HG02870 (cell line): ENCODE results near the gene PLA2G4B.

Source experiments
- ATAC-seq: cut with Tn5 transposase; IDR thresholded peaks from one replicate; pipeline ENCODE4 v1.9.1; 2021; ENCODE audit warnings: mild to moderate bottlenecking, moderate library complexity; ENCODE audit not compliant: unreplicated experiment

Gene PLA2G4B, protein sequence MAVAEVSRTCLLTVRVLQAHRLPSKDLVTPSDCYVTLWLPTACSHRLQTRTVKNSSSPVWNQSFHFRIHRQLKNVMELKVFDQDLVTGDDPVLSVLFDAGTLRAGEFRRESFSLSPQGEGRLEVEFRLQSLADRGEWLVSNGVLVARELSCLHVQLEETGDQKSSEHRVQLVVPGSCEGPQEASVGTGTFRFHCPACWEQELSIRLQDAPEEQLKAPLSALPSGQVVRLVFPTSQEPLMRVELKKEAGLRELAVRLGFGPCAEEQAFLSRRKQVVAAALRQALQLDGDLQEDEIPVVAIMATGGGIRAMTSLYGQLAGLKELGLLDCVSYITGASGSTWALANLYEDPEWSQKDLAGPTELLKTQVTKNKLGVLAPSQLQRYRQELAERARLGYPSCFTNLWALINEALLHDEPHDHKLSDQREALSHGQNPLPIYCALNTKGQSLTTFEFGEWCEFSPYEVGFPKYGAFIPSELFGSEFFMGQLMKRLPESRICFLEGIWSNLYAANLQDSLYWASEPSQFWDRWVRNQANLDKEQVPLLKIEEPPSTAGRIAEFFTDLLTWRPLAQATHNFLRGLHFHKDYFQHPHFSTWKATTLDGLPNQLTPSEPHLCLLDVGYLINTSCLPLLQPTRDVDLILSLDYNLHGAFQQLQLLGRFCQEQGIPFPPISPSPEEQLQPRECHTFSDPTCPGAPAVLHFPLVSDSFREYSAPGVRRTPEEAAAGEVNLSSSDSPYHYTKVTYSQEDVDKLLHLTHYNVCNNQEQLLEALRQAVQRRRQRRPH

DNA sequence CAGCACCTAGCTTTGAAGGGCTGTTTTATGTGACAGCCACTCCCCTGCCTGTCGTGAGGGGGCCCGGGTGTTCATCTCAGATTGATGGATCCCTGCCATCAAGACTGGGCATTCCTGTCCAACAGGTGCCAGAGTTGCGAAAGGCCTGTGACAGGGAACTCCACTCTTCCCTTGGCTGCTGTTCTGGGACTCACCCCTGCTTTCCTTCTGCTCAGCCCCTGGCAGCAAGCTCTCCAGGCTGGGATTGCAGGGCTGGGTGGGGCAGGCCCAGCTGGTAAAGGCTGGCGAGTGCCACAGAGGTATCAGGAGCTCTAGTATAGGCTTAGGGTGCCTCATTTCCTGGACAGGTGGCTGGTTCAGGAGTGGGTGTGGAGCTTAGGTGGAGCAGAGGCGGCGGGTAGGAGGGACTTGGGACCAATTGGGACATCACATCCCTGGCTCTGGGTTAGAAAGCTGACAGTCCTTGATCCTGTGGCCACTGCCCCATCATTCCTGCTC, at the start of gene PLA2G4B:
Gene PLA2G4B (plus strand): TSS at position 448 of the 498 bp plus-strand sequence. CDS start 67 bp downstream, outside the sequence.
- ATAC-seq: no peak

DNA sequence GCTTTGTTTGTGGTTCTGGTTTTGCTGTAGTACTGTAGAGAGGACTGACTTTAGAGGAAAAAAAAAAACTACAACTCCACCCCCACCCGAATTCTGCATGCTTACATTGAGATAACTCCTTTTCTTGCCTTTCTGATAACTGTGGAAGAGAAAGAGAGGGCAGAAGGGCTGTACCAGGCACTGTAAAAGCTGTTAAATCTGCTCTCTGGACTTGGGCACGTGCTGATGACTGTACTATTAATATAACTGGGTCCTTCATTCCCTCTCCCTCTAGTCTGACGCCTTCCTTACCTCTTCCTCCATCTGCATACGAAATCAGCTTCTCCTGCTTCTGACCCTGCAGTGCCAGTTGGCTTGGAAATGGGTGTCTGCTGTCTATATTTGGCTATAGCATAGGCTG, 49.4 kb upstream of the PLA2G4B start:
- ATAC-seq: no peak

DNA sequence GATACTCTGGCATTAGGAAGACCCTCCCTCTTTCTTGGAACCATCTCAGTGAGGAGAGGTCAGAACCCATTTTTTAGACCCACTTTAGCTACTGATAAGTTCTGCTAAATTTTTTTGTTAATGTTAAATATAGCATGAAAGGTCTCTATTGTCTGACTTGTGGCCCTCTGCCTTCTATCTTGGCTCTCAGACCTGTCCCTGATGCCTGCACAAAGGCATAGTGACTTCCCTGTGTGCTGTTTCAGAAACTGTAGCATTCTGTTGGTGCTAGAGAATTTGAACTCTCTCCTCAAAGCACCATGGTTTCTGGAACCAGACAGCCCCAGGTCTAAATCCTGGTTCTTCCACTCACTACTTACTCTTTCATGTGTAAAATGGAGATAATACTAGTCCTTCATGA, 49.0 kb upstream of the PLA2G4B start:
- ATAC-seq: no peak

DNA sequence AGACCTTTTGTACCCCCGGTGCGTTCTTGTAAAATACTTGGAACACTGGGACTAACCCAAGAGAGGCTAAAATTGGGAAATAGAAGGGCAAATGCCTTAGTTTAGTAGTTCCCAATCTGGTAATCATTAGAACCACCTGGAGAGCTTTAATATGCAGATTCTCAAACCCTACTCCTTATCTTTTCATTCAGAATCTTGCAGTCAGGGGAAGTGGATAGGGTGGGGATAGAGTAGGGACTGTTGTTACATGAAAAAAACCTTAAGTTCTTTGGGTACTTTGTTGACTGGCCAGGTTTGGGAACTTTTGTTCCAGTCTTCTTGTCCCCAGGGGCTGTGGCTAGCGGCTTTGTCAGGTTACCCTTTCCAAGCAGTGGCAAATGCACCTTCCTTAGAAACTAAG, 48.5 kb upstream of the PLA2G4B start:
- ATAC-seq: no peak

DNA sequence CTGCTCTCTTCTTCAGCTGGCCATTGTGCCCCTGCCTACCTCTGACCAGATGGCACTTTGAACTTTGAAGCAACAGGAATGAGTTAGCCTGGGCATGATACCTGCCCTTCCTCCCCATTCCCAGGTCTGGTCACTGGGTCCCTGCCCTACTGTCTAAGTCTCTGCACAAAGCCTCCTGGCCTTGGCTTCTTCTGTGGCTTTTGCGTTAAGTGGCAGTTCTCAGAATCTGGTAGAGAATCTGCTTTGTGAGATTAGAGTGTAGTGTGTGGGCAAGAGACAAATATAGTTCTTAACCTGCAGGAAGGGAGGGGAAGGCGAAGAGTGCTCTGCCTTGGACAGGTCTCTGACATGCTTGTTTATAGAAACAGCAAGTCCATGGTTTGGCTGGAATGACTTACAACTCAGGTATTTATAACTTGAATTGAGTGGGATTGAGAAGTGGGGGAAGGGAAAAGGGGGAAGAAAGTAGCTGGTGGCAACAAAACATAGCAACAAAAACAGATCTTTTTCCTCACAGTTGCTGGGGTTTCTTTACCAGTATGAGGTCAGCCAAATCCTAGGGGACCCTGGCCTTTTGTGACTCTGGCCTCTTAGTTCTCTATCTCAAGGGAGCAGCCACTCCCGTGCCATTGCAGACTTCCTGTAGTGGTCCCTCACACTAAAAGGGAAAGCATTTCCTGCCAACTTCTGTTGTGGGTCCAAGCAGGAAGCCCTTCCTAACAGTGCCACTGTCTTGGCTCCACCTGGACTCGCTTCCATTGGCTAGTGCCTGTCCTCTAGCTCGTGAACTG, 47.7 kb upstream of the PLA2G4B start:
- ATAC-seq: no peak

DNA sequence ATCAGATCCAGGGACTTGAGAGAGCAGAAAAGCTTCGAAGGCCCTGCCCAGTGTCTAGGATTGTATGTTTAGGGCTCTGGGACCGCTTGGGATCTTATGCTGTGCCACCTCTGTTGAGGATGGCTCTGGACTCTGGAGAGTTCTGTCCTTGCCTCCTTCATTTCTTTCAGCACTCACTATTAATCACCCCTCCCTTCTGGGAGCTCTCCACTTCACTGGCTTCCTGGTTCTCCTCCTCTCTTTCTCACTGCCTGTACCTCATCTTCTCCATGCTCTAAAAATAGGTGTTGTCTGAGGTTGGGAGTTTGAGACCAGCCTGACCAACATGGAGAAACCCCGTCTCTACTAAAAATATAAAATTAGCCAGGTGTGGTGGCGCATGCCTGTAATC, 47.1 kb upstream of the PLA2G4B start:
- no peak for ATAC-seq

DNA sequence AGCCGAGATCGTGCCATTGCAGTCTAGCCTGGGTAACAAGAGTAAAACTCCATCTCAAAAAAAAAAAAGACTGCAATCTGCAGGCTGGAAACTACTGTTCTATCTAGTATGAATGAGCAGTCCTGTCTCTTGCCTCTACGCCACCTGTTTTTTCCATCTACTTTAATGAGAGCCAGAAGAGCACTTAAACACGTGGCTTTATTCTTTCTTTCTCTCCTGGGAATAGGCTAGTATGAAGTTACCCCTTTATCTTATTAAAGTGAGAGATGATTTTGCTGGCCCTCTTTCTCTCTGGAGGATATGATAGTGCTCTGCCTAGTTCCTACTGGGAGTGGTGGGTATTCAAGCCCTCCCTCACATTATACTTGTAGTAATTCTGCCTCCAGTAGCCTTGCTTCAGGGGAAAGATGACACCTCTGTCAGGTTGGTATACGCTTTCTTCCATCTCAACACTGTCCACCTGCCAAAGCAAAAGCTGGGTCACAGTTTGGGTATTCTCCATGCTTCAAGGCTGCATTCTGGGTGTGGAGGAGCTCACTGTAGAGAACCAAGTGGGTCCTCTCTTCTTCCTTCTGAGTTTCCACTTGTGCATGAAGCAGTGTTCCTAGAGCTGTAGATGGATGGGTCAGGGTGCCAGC, 46.5 kb upstream of the PLA2G4B start:
- ATAC-seq: no peak

DNA sequence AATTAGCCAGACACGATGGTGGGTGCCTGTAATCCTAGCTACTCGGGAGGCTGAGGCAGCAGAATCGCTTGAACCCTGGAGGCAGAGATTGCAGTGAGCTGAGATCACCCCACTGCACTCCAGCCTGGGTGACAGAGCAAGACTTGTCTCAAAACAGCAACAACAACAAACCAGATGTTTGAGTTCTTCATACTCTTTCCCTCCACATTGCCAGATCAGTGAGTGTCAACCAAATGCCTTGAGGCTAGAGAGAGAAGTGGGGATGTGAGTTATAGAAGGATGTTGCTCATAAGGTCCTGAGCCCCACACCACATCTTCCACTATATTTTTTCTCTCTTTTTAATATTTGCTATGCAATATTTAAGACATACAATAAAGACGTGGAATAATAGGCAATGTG, 44.6 kb upstream of the PLA2G4B start:
- no peak for ATAC-seq

DNA sequence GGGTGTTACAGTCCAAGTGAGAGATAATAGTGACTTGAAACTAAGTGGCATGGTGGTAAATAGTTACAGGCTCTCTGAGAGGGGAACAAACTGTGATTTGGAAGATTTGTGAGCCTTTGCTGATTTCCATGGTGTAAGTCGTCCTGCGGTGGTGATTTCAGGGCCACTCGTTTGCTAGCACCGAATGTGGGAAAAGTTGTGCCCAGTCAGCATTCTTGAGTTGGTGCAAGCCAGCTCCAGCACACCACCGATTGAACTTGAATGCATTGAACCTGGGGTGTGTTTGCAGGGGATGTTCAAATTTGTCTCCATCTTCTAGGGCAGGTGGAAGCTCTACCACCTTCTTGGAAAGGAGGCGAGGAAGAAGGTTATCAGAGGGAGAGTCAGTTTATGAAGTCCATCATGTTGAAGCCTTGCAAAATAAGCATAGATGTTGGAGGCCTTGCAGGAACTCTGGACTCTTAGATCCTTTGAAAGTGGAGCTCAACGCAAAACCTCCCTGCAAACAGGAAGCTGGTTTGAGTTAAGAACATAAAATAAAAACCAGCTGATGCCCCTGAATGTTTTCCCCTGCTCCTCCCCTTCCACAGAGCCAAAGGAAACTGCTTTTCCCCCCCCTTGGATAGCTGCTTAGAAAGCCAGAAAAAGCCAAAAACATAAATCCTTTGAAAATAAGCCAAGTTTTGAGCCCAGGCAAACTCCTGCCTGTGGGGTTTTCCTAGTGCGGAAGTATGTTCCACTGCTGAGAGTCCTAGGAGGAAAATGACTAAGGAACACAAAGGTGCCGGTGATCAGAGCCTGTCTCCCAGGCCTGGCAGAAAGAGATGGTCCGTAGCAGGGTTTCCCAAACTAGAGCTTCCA, 42.4 kb upstream of the PLA2G4B start:
- no peak for ATAC-seq

DNA sequence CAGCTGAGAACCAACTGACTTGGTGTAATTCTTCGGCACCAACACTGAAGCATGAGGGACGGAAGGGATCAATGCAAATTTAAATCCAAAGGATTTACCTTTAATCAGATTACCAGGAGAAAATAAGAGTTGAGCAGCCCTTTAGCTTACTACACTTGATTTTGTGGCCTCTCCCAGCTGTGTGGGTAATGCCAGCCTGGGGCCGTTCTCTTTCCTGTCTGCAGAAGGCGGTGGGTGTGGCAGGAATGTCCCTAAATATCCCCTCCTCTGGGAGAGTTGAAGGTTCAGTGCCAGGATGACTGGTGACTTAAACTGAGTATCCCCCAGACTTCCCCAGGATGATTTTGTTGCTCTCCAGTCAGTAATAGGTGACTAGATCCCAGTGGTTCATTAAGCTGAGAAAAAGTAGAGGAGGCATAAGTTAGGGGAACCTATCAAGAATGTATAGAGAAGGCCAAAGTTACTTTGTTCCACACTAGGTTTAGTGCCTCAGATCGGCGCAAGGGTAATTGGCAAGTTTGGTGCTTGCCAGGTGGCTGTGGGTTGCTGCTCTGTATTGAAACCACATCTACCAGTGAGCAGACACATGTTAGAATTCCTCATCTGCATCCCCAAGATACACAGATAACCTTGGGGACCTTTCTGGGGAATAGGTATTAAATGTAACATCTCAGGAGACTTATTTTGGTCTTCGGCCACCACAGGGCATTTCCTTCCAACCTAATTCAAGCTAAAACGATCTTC, 41.3 kb upstream of the PLA2G4B start:
- ATAC-seq: no peak

DNA sequence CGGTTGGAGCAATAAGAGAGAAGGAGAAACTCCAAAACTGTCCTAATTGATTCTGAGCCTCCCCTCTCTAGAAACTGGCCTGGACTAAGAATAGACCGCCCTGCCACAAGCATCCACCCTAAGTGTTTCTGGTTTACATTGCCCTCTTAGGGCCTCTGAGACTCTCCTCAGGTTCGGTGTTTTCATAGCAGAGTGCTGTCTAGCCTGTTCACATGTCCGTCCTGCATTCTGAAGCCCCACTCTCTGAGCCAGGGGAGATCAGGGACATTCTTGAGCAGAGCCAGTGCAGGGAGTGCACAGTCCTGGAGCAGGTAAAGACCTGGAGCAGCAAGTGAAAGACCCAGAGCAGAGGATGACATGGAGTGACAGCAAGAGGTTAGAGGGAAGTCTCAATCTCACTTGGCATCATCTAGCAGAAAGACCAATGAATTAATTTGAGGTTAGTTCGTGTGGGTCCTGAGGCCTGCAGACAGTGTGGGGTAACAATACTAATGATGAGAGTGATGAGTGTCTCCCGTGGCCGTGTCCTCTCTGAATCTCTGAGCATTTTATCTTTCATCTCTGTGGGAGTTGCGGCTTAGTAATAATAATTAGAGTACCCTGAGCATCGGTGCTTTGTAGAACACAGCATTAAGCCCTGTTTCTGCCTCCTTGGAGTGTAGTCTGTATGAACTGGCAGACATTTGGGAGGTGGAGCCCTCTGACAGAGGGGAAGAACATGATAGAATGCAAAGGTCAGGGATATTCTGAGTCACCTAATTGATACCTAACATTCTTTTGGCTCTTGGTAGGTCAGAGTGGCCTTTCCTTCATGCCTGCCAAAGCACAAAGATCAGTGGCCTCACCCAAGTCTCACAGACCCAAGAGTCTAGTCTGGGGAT, 39.8 kb upstream of the PLA2G4B start:
- ATAC-seq: no peak

DNA sequence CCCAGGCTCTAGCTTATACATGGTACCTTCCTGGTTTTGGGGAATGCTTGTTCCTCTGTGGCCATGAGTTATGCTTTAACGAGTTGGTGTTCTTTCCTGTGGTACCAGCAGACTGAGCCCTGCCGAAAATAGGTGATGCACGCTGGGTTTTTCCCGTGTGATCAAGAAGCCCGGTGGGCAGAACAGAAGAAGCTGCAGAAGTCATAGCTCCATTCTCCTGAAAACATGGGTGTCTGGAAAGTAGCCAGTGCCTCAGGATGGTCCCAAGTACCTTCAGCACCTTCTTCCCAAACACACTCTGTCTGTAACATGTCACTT, 39.2 kb upstream of the PLA2G4B start:
- no peak for ATAC-seq

DNA sequence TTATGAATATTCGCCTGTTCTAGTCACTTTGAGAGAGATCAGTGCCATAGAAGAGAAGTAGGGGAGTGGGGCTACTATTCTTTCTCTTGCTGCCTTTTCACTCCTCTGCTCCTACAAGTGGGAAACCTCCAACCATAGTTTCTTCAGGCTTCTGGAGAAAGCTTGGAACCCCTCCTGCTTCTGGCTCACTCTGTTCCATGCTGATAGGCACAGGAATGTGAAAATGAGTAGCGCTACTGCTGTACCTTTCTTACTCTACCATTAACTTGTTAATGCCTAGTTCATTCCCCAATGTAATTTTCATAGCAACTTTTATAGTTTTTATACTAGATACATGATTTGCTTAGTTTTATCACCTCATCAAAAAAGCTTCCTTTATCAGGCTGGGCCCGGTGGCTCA, 37.5 kb upstream of the PLA2G4B start:
- no peak for ATAC-seq

DNA sequence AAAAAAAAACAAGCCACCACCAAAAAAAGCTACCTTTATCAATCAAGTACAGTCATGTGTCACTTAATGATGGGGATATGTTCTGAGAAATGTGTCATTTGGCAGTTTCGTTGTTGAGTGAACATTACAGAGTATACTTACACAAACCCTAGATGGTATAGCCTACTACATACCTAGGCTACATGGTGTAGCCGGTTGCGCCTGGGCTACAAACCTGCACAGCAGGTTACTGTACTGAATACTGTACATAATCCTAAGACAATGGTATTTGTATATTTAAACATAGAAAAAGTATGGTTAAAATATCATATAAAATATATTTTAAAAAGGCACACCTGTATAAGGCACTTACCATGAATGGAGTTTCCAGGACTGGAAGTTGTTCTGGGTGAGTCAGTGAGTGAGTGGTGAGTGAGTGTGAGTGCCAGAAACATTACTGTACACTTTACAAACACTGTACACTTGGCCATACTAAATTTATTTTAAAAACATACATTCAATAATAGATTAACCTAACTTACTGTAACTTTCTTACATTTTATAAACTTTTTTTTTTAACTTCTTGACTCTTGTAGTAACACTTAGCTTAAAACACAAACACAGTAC, 36.7 kb upstream of the PLA2G4B start:
- no peak for ATAC-seq

DNA sequence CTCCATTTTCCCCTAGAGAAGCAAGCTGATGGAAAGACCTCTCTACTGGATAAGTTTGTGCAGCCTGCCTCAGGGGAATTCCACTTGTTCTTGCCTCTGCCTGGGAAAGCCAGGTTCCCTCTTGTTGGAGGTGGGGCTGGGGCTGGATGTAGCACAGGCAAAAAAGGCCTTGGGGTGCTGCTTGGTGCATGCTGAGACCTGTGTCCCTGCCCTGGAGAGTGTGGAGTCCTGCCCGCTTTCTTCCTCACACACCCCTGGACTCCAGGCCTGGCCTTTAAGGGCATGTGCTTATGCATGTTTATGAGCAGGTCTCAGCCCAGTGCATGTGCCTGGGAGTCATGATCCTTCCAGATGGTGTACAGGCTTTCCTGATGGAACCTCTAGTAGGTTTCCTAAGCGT, 34.3 kb upstream of the PLA2G4B start:
- ATAC-seq: no peak

DNA sequence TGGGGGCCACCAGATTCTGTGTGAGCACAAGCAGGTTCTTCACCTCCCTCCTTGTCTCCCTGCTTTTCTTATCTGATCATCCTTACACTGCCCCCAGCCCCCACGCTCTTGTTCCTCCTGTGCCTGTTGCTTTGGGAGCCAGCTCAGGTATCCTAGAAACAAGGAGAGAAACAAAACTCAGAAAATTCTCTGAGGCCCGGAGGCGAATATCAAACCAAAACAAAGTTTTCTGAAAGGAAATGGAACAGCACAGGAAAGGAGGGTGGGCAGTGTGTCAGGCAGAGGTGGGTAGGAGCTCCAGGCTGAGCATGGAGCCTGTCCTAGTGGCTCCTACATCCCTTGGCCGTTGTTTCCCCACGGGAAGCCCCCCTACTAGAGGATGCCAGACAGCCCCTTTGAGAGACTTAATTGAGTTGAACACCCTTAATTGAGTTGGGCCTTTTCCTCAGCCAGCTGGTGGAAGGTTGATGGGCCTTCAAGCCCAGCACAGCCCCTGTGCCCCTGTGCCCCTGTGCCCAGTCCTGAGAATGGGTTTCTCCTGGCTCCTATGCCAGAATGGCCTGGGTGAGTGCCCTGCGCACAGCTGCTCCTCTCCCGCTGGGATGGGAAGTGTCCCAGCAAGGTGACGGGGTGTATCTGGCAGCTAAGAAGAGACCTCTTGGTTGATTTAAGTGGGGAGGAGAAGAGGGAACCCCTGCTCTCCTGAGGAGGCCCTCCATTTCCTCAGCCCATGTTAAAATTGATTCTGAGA, 33.6 kb upstream of the PLA2G4B start:
- no peak for ATAC-seq

DNA sequence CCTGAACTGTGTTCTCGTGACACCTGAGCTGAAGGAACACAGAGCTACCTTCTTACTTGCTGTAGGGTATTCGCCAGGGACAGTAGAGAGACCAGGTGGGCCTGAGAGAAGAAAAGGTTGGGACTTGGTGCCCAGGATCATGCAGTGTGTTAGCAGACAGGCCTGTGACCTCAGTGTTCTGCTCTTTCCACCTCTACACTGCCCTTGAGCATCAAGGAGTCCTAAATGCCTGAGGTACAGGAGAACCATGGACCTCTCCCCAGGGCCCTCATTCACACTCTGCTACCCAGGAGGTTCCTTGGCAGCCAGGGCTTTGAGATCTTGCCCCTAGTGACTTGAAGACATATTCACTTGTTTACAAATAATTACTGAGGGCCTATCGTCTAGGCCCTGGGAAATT, 32.9 kb upstream of the PLA2G4B start:
- ATAC-seq: no peak
